K562 (cell line): ENCODE results near the gene PRDM16.

Source experiments
- ASH1L ChIP-seq: fragments of 450-650 bp; IDR thresholded peaks from 2 replicates; pipeline ENCODE4 v1.6.1; 2018; ENCODE audit warnings: borderline replicate concordance, mild to moderate bottlenecking, low read depth; ENCODE audit not compliant: partially characterized antibody
- CEBPB ChIP-seq: fragments of 450-650 bp; IDR thresholded peaks from 2 replicates; pipeline ENCODE4 v1.6.1; 2016; ENCODE audit warnings: missing genetic modification characterization, missing compliant biosample characterization
- PATZ1 ChIP-seq: fragments of 250-450 bp; sonication (Bioruptor Pico); IDR thresholded peaks from 2 replicates; pipeline ENCODE4 v1.5.0; 2020; ENCODE audit warnings: mild to moderate bottlenecking, borderline replicate concordance
- SNIP1 ChIP-seq: fragments of 450-650 bp; IDR thresholded peaks from 2 replicates; pipeline ENCODE4 v1.7.1; 2017; ENCODE audit warnings: low read depth, mild to moderate bottlenecking
- ZFX ChIP-seq: sonication (generic); formaldehyde crosslinking; IDR thresholded peaks from 2 replicates; pipeline ENCODE4 v1.8.0; 2022; ENCODE audit warnings: mild to moderate bottlenecking, missing genetic modification reagents, moderate library complexity
- ZHX1 ChIP-seq: fragments of 150-350 bp; conservative IDR thresholded peaks from 2 replicates; pipeline ENCODE4 v1.6.1; 2014; ENCODE audit warnings: low read length

GRCh38 chr1:3187415-3188149, 118.6 kb downstream of the PRDM16 start:
- no peak for TF ChIP-seq ZHX1
- TF ChIP-seq ZFX (CRISPR knock-in tag) = no peak
- TF ChIP-seq ASH1L = no peak
- no peak for TF ChIP-seq SNIP1
- no peak for TF ChIP-seq CEBPB (tag)
- no peak for TF ChIP-seq PATZ1 (CRISPR knock-in tag)
